H9 (cell line): ENCODE results near the gene LLCFC1. TPM values are rescaled to one million over a fixed set of nuclear protein-coding genes. Genes with fewer than 3 reads are reported as not detected.

Source experiments
- DNase-seq: peaks from one replicate; pipeline ENCODE4 v3.0.0-alpha.2; 2017
- H2AFZ ChIP-seq: one replicate; pipeline ENCODE4 v1.6.1; 2013; ENCODE audit warnings: mild to moderate bottlenecking, low read length, control low read depth, moderate library complexity
- H2AK5ac ChIP-seq: 2 replicates; pipeline ENCODE4 v1.6.1; 2013; ENCODE audit warnings: low read length, control low read depth, mixed read lengths; ENCODE audit not compliant: insufficient read length
- H2BK120ac ChIP-seq: one replicate; pipeline ENCODE4 v1.6.1; 2013; ENCODE audit warnings: low read depth, mild to moderate bottlenecking, low read length, control low read depth, inconsistent platforms; ENCODE audit not compliant: poor library complexity, severe bottlenecking
- H2BK12ac ChIP-seq: 2 replicates; pipeline ENCODE4 v1.6.1; 2013; ENCODE audit warnings: low read length, control low read depth, mixed read lengths, low read depth; ENCODE audit not compliant: insufficient read length
- H2BK15ac ChIP-seq: 2 replicates; pipeline ENCODE4 v1.6.1; 2013; ENCODE audit warnings: low read depth, low read length, control low read depth
- H2BK20ac ChIP-seq: one replicate; pipeline ENCODE4 v1.6.1; 2013; ENCODE audit warnings: low read depth, mild to moderate bottlenecking, low read length, control low read depth, inconsistent platforms; ENCODE audit not compliant: poor library complexity, severe bottlenecking
- H2BK5ac ChIP-seq: 2 replicates; pipeline ENCODE4 v1.6.1; 2013; ENCODE audit warnings: low read length, control low read depth, mixed read lengths; ENCODE audit not compliant: insufficient read length
- H3K14ac ChIP-seq: 2 replicates; pipeline ENCODE4 v1.6.1; 2013; ENCODE audit warnings: low read length, control low read depth; ENCODE audit not compliant: insufficient read depth
- H3K18ac ChIP-seq: 2 replicates; pipeline ENCODE4 v1.6.1; 2013; ENCODE audit warnings: low read depth, mild to moderate bottlenecking, mixed read lengths, low read length, control low read depth; ENCODE audit not compliant: insufficient read length
- H3K23ac ChIP-seq: 2 replicates; pipeline ENCODE4 v1.6.1; 2013; ENCODE audit warnings: low read length, control low read depth, mixed read lengths, low read depth; ENCODE audit not compliant: insufficient read length
- H3K23me2 ChIP-seq: 2 replicates; pipeline ENCODE4 v1.6.1; 2013; ENCODE audit warnings: low read depth, mild to moderate bottlenecking, mixed read lengths, low read length, control low read depth; ENCODE audit not compliant: insufficient read length, poor library complexity, severe bottlenecking
- H3K27ac ChIP-seq: 2 replicates; pipeline ENCODE4 v1.5.1; 2013; ENCODE audit warnings: low read length, control low read depth, mixed read lengths, low read depth; ENCODE audit not compliant: insufficient read length
- H3K27me3 ChIP-seq: 2 replicates; pipeline ENCODE4 v1.6.1; 2013; ENCODE audit warnings: low read length, control low read depth, inconsistent platforms; ENCODE audit not compliant: insufficient read depth
- H3K4ac ChIP-seq: 2 replicates; pipeline ENCODE4 v1.6.1; 2013; ENCODE audit warnings: low read depth, mild to moderate bottlenecking, control low read depth, inconsistent platforms, low read length, moderate library complexity
- H3K4me1 ChIP-seq: 2 replicates; pipeline ENCODE4 v1.6.1; 2013; ENCODE audit warnings: low read length, control low read depth, inconsistent platforms; ENCODE audit not compliant: insufficient read depth
- H3K4me2 ChIP-seq: 2 replicates; pipeline ENCODE4 v1.6.1; 2013; ENCODE audit warnings: low read length, control low read depth, mixed read lengths; ENCODE audit not compliant: insufficient read length, insufficient read depth
- H3K56ac ChIP-seq: 2 replicates; pipeline ENCODE4 v1.6.1; 2013; ENCODE audit warnings: low read depth, mild to moderate bottlenecking, mixed read lengths, low read length, control low read depth; ENCODE audit not compliant: insufficient read length
- H3K79me1 ChIP-seq: 2 replicates; pipeline ENCODE4 v1.6.1; 2013; ENCODE audit warnings: low read depth, mild to moderate bottlenecking, moderate library complexity, low read length, control low read depth, inconsistent platforms; ENCODE audit not compliant: insufficient read depth, poor library complexity, severe bottlenecking
- H3K79me2 ChIP-seq: 2 replicates; pipeline ENCODE4 v1.6.1; 2013; ENCODE audit warnings: low read length, control low read depth, inconsistent platforms; ENCODE audit not compliant: insufficient read depth
- H3K9ac ChIP-seq: 2 replicates; pipeline ENCODE4 v1.6.1; 2013; ENCODE audit warnings: low read length, control low read depth, mixed read lengths; ENCODE audit not compliant: insufficient read length; ENCODE audit errors: extremely low read depth
- H3K9me3 ChIP-seq: one replicate; pipeline ENCODE4 v1.6.1; 2013; ENCODE audit warnings: low read depth, low read length, inconsistent platforms; ENCODE audit not compliant: control insufficient read depth
- H3T11ph ChIP-seq: one replicate; pipeline ENCODE4 v1.6.1; 2013; ENCODE audit warnings: mild to moderate bottlenecking, low read length, control low read depth, inconsistent platforms
- H4K20me1 ChIP-seq: one replicate; pipeline ENCODE4 v1.6.1; 2013; ENCODE audit not compliant: control insufficient read depth, insufficient read length, insufficient read depth
- H4K5ac ChIP-seq: 2 replicates; pipeline ENCODE4 v1.6.1; 2013; ENCODE audit warnings: low read depth, mild to moderate bottlenecking, mixed read lengths, low read length, control low read depth; ENCODE audit not compliant: insufficient read length
- H4K8ac ChIP-seq: replicated peaks from 2 replicates; pipeline ENCODE4 v1.6.1; 2013; ENCODE audit warnings: low read length, control low read depth, mixed read lengths, low read depth; ENCODE audit not compliant: insufficient read length
- H4K91ac ChIP-seq: 2 replicates; pipeline ENCODE4 v1.6.1; 2013; ENCODE audit warnings: low read depth, mild to moderate bottlenecking, moderate library complexity, mixed read lengths, low read length, control low read depth; ENCODE audit not compliant: insufficient read length
- H3K27ac Mint-ChIP-seq, 3 experiments: 2 replicates in 2 of 3; 3 replicates in 1 of 3; pipeline ENCODE4 v1.8.0; 2020 to 2021; ENCODE audit warnings: mixed read lengths in 3 of 3, mild to moderate bottlenecking in 1 of 3, moderate library complexity in 1 of 3
- H3K27me3 Mint-ChIP-seq: 2 replicates; pipeline ENCODE4 v1.8.0; 2021; ENCODE audit warnings: low read depth, mild to moderate bottlenecking, moderate library complexity, mixed read lengths
- H3K36me3 Mint-ChIP-seq, 3 experiments: 2 replicates in 2 of 3; 3 replicates in 1 of 3; pipeline ENCODE4 v1.8.0; 2020 to 2021; ENCODE audit warnings: low read depth in 3 of 3, mixed read lengths in 3 of 3; ENCODE audit not compliant: insufficient read depth in 1 of 3
- H3K4me1 Mint-ChIP-seq, 2 experiments: 2 replicates each; pipeline ENCODE4 v1.8.0; 2020; ENCODE audit warnings: mixed read lengths in 2 of 2
- H3K4me3 Mint-ChIP-seq, 2 experiments: 2 replicates in 1 of 2; 3 replicates in 1 of 2; pipeline ENCODE4 v1.8.0; 2020 to 2021; ENCODE audit warnings: mild to moderate bottlenecking in 2 of 2, mixed read lengths in 2 of 2, moderate library complexity in 1 of 2
- H3K9me3 Mint-ChIP-seq, 2 experiments: 2 replicates in 1 of 2; 3 replicates in 1 of 2; pipeline ENCODE4 v1.8.0; 2020; ENCODE audit warnings: mild to moderate bottlenecking in 2 of 2, mixed read lengths in 2 of 2, moderate library complexity in 1 of 2
- CTCF ChIP-seq: fragments of 200-600 bp; sonication (generic); conservative IDR thresholded peaks from 3 replicates; pipeline ENCODE4 v1.8.0; 2021; ENCODE audit warnings: antibody characterized with exemption, mild to moderate bottlenecking
- WGBS: extraction: QIAGEN DNeasy Blood & Tissue Kit; methylation state at CpG from one replicate; pipeline ENCODE4 v1.1.7; 2013; ENCODE audit warnings: missing lambda C conversion rate, low lambda C conversion rate, mixed read lengths; ENCODE audit not compliant: insufficient read length; ENCODE audit errors: extremely low coverage; 5-methylcytosine and 5-hydroxymethylcytosine counted together
- total RNA-seq: library from RNA; stranded (reverse); gene quantifications from 2 replicates; pipeline ENCODE4 v1.2.1, GENCODE V29; 2021

LLCFC1 gene
- total RNA-seq, 1 experiment from 2014 or later: not detected

GRCh38 chr7:142957723-142958122, 18.4 kb downstream of the LLCFC1 start:
- peaks cover 36 to 42% of the 10 kb centered on the region in 2 experiments for H3K4me1 Mint-ChIP-seq
- Histone ChIP-seq H4K8ac (no peak overlapping the region), H2BK12ac (no peak overlapping the region), H3K4ac (no peak overlapping the region), H3K23me2 (no peaks in the 10 kb centered on the region), H3K79me1 (no peaks in the 10 kb centered on the region), H4K20me1 (no peaks in the 10 kb centered on the region), H3K9ac (no peak overlapping the region), H2BK5ac (no peak overlapping the region), H2BK15ac (no peak overlapping the region), H3K18ac (no peak overlapping the region), H4K91ac (no peak overlapping the region), H2BK120ac (no peak overlapping the region), H3K23ac (no peak overlapping the region), H3T11ph (no peak overlapping the region), H2AK5ac (no peak overlapping the region), H3K14ac (no peak overlapping the region), H3K56ac (no peak overlapping the region), H2BK20ac (no peak overlapping the region), H3K79me2 (no peaks in the 10 kb centered on the region), H3K27me3 (no peaks in the 10 kb centered on the region), H3K4me2 (no peak overlapping the region), H2AFZ (no peak overlapping the region), H3K9me3 (no peaks in the 10 kb centered on the region), H3K4me1 (peaks cover 7% of the 10 kb centered on the region; the same call in 1 of the 2 replicates), H3K27ac (no peak overlapping the region), H4K5ac (no peak overlapping the region)
- WGBS: no CpG with 5 or more reads among the region's 8 CpGs
- TF ChIP-seq CTCF: no peak
- peaks cover 8% of the 10 kb centered on the region for H3K27me3 Mint-ChIP-seq
- H3K36me3 Mint-ChIP-seq: peaks cover 17 to 40% (median 17%) of the 10 kb centered on the region in 3 experiments
- H3K4me3 Mint-ChIP-seq: no peak overlapping the region
- H3K27ac Mint-ChIP-seq: no peak overlapping the region
- peaks cover 14 to 20% of the 10 kb centered on the region in 2 experiments for H3K9me3 Mint-ChIP-seq
- DNase-seq: no peak
